DMS53 treated with DMSO at 0.1 percent for 48 hours (cell line): ENCODE measurements around the gene MCF2L2.
"Not testable (repeated sequence)": the region's sequence is repeated elsewhere in the genome, so short reads cannot be mapped to it uniquely, and the experiment has no call there.

Experiments used
- DNase-seq: peaks from one replicate; lab custom pipeline; 2025; ENCODE audit not compliant: unreplicated experiment; lab: John Stamatoyannopoulos, UW

The MCF2L2 gene

GRCh38 chr3:183372911-183373310, 55.5 kb downstream of the MCF2L2 start:
- no peak for DNase-seq

- not testable (repeated sequence) for DNase-seq
Measured at GRCh38 chr3:183371600-183371968, 56.8 kb downstream of the MCF2L2 start.

DNA sequence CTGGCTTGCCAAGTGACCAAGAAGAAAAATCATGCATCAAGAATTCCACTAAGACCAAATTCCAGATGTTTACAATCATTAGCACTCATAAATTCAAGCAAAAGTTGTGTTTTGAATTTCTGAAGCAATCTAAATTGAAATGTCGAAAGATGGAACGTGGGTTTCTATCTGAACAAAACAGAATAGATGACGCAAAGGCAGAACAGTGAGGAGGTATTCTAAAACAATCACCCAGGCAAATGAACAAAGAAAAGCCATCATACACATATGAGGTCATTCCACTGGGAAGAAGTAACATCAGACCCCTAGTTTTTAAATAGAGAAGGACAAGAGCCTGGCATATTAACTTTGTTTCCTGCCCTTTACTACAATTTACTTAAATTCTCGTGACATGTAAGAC, 58.0 kb downstream of the MCF2L2 start:
- no peak for DNase-seq

DNA sequence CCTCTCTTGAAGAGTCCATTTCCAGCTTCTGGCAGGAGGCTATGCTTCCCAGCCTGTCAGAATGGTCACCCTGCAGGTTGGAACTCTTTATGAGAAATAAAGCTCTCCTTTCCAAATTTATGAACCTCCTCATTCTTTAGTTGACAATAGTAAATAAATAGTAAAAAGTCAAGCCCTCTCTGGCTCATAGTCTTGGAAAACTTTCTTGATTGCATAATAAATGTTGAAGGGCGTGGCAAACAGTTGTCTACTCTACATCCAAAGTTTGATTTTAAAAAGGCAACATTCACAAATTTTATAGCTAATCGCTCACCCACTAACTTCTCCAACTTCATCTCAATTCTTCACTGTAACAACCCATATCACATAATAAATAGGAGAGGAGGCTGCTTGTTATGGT, 58.8 kb downstream of the MCF2L2 start:
- DNase-seq: no peak

DNA sequence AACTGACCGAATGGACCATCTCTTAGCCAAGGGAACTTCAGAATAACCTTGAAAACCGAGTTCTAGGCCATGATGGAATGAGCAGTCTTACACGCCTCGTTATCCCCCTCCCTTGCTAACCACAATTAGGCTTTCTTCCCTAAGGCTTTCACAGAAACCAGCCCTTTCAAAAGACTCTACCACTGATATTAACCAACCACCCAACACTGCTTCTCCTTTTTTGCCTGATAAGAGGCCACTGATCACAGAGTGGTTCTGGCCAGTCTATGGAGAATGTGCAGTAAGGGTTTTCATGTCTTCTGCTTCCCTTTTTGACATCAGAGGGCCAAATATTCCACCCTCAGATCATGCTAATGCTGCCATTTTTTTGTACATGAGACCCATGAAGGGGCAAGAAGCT, 59.3 kb downstream of the MCF2L2 start:
- no peak for DNase-seq

GRCh38 chr3:183360971-183361624, 67.3 kb downstream of the MCF2L2 start:
- no peak for DNase-seq

GRCh38 chr3:183359036-183359435, 69.4 kb downstream of the MCF2L2 start:
- no peak for DNase-seq

DNA sequence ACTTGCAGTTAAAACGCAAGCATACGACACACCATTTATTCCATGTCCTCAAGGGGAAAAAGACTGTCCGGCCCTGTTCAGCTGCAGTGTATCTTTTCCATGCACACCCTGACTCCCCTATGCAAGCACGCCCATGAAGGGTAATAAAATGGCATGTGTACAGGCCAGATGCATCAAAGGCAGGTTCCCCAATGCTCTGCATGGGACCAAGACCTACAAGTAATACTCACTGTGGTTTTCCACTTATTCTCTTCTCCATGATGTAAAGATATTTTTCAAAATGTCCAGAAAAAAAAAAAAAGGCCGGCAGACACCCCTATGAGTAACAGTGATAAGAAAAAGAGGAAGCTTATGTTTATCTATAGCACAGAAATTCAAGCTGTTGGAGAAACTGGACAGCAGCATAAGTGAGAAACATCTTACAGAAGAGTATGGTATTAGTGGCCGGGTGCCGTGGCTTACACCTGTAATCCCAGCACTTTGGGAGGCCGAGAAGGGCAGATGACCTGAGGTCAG, 70.8 kb downstream of the MCF2L2 start:
- no peak for DNase-seq

DNA sequence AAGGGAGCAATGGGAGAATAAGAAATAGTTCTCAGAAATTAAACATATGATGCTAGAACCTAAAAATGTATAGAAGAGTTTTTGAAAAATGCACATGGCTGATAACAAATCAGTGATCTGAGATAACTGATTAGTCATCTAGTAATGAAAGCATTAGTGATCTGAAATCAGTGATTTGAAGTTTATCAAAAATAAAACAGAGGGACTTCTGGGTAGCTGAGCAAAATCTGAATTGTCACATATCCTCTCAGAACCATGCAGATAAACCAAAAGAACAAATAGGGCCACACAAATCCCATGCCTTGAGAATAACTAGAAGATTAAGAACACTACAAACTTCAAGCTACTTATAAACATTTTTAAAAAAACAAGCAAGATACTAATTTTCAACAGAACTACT, 71.5 kb downstream of the MCF2L2 start:
- DNase-seq: no peak

- no peak for DNase-seq
Measured at GRCh38 chr3:183354874-183355273, 73.5 kb downstream of the MCF2L2 start.

DNA sequence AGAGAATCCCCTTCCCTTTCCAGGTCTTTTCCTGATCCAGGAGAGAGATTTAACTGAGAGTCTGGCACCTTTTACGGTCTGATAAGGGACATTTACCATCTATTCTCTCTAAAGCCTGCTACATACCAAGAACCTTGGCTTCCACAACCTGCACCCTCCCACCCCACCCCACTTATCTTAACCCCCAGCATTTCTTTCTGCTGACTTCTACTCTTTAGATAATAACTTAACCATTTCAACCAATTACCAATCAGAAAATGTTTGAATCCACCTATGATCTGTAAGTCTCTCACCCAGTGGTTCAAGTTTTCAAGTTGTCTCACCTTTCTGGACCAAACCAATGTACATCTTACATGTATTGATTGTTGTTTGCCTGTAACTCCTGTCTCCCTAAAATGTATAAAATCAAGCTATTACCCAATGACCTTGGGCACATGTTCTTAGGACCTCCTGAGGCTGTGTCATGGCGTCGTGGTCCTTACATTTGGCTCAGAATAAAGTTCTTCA, 74.0 kb downstream of the MCF2L2 start:
- no peak for DNase-seq

DNA sequence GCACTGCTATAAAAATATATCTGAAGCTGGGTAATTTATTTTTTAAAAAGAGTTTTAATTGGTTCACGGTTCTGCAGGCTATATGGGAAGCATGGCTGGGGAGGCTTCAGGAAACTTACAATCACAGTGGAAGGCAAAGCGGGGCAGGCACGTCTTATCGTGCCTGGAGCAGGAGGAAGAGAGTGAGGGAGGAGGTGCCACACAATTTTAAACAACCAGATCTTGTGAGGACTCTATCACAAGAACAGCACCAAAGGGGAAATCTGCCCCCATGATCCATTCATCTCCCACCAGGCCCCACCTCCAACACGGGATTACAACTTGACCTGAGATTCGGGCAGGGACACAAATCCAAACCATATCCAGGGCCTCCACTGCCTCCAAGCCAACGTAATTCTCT, 75.0 kb downstream of the MCF2L2 start:
- DNase-seq: no peak

GRCh38 chr3:183350164-183350563, 78.3 kb downstream of the MCF2L2 start:
- no peak for DNase-seq

- DNase-seq: peak; percentile 53
Measured at GRCh38 chr3:183349421-183350157, 78.8 kb downstream of the MCF2L2 start.

GRCh38 chr3:183342824-183343223, 85.6 kb downstream of the MCF2L2 start:
- peak; percentile 5 for DNase-seq

DNA sequence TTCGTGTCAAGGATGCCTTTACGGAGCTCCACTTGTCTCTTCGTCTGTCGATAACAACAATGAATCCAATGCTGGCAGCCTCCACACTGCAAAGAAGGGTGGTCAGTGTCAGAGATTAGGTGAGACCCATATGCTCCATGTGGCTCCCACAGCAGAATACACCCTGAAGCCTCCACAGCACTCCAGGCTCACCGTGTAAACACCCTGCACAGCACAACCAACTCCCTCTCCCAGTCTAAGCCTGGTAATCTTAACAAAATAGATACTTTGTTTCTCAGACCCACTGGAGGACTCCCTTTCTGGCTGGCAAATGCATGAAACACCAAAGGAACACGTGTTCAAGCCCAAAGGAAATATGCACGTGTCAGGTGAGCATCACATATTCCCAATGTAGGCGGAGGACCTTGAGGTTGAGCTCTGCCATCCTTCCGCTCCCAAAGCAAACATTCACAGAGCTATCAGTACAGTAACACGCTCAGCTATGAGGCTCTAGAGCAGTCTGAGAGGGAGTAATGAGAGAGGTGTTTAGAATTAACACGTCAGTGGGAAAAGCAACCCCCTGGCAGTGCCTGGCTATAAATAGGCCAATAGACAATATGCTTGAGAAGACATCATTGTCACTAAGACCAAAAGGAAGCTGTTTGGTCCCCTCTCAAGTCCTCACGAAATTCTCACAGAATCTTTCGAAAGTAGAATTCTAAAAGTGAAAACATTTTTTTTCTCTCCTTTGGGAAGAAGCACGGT, 86.7 kb downstream of the MCF2L2 start:
- DNase-seq: peak; percentile 67

DNA sequence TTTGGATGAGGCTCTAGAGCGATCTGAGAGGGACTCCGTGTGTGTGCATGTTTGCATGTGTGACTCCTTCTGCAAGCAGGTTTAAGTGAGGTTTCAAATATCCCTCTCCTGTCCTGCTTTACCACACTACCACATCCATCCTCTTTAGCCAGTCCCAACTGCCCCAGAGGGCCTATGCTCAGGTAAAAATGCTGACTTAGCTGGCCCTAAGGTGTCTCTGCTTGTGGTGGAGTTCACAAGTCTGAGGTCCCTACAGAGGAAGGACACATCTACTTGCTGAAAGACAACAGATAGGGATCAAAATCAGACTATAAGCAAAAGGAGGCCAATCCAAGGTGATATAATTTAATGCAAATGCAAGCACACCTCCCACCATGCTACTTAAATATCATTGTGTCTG, 88.2 kb downstream of the MCF2L2 start:
- DNase-seq: no peak

DNA sequence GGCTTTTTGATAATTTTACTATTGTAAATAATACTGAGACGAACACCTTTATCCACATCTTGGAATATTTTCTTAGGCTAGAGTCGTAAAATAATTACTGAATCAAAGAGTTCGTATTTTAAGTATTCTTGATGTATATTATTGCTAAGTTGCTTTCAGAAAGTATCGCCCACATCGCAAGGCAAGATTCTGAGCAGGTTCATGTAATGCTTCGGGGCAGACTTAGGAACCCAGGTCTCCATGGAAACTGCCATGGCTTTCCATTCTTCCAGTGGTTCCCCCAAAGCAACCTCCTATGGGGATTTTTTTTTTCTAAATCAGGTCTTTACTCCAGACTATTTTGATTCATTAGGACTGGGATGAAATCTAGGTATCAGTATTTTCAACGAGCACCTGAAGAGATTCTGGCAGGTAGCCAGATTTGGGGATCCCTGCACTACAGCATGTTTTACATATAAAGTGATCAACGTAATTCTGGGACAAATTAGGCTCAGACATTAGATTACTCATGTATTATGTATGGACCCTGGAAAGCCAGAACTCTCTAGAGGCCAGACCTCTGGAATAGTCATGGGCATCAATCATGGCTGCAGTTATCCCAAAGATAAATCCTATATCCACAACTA, 88.8 kb downstream of the MCF2L2 start:
- DNase-seq: no peak

- no peak for DNase-seq
Measured at GRCh38 chr3:183338520-183338919, 89.9 kb downstream of the MCF2L2 start.

DNA sequence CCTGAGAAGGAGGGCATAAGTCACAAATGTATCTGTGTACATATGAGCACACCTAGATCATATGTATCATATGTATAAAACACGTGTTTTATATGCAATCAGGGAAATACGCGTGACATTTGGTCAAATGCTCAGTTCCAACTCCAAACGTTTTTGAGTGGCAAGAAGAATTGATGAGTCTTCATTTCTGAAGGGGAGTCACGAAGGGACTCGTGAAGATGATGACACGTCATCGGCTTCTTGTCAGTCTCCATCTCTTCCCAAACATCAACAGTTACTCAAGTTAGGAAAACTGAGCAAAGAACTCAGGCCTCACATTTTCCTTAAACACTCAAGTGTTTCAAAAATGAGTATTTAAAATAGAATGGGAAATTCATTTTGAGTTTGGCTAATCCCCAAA, 95.9 kb downstream of the MCF2L2 start:
- DNase-seq: no peak

DNA sequence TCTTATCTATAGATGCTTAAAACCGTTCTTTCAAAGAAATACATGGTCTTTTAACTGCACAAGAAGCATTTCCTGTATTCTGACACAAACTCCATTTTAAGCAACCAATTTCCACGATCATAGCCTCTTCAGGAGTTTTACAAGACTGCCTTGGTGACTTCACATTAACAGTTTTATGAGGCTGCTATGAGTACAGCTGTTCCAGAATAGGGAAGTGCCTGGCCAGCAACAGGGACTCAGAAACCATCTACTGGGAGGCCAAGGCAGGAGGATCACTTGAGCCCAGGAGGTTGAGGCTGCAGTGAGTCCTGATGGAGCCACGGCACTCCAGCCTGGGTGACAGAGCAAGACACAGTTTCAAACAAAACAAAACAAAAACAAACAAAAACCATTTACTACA, 96.9 kb downstream of the MCF2L2 start:
- DNase-seq: no peak
